ENCODE results near the gene PVRIG.
A peak's percentile ranks its signal among the peaks of the same experiment; 100 is the strongest.
"Not testable (repeated sequence)": the region's sequence is repeated elsewhere in the genome, so short reads cannot be mapped to it uniquely, and the experiment has no call there.

PVRIG gene

DNA sequence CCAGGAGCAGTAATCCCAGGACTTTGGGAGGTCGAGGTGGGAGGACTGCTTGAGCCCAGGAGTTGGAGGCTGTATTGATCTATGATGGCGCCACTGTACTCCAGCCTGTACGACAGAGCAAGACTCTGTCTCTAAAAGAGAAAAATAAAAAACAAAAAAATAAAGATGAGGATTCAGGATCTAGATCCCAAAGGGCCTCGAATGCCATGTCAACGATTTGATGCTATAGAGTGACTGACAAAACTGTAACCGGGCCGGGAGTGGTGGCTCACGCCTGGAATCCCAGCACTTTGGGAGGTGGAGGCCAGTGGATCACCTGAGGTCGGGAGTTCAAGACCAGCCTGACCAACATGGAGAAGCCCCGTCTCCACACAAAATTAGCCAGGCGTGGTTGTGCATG lies 49.1 kb downstream of the PVRIG start:
- DNase-seq; intact Hi-C loops (cut with DNase I): not testable (repeated sequence)

DNA sequence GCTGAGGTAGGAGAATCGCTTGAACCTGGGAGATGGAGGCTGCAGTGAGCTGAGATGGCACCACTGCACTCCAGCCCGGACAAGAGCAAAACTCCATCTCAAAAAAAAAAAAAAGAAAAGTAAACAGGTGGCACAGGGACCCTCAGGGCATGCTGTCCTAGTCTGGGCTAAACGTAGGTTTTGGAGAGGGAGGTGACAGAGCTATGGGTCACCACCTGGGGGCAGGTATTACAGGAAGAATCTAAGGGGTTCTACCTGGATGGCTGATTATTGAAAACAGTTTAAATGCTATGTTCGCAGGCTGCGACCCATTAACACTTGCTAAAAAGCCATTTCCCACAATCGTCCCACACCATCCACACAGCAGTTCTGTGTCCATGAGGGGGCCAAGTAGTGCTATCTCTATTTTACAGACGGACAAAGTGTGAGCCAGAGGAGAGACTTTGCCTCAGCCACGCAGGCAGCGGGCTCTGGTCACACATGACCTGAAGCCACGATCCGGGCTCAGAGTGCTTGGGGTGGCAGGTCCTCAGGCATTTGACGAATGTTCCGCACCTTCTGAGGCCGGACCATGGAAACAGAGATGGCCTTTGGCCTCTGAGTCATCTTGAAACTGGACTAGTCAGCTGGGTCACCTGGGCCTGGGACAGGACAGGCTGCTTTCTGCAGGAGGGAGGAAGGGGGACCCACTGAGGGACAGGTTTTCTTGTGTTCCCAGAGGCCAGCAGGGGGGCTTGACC lies 49.7 kb downstream of the PVRIG start:
- intact Hi-C loops (cut with DNase I) = not testable (repeated sequence)
- DNase-seq = peak in 3 of 10 donors; percentile 17 to 23 (median 22)

DNA sequence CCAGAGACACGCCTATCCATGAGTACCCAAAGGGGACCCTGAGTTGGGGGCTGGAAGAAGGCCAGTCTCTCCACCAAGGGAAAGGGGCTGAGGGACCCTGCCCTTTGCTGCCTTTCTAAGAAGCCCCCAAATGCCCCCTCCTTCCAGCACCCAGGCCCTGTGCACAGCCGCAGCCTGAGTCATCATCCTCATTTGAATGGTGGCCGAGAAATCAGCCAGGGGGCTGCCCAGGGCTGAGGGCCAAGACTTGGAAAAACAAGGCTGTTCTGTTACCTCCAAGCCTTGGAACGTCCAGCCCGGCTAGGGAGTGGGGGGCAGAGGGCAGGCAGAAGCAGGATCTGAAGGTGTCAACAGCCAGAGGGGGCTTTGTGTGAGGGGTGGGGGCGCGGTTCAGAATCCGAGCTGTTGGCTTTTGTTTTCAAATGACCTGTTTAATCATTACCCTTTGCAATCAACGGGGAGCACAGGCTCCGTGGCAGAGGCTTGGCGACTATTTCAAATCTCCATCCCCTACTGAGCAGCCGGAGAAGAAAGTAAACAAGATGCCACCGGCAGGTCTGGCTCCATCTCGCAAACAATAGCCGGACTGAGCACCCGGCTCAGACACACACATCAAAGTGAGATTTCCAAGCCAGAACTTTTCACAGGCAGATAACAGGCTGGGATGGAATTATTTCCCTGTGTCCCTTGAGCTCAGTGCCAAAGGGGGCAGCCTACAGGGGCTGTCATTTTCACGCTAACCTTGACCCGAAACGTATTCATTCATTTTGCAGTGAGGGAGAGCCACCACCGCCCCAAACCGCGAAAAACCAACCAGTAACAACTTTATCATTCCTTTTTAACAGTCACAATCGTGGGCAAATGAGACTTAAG lies 50.5 kb downstream of the PVRIG start:
- DNase-seq = peak in 8 of 10 donors; percentile 4 to 91 (median 50)
- intact Hi-C loops (cut with DNase I) = not testable (repeated sequence)
